GM21390 (cell line): Measurements from ENCODE around the gene FKBP1A.
"Not testable (repeated sequence)": the region's sequence is repeated elsewhere in the genome, so short reads cannot be mapped to it uniquely, and the experiment has no call there.

Source experiments
- ATAC-seq: cut with Tn5 transposase; IDR thresholded peaks from one replicate; pipeline ENCODE4 v1.9.1; 2021; ENCODE audit not compliant: unreplicated experiment

FKBP1A gene

DNA sequence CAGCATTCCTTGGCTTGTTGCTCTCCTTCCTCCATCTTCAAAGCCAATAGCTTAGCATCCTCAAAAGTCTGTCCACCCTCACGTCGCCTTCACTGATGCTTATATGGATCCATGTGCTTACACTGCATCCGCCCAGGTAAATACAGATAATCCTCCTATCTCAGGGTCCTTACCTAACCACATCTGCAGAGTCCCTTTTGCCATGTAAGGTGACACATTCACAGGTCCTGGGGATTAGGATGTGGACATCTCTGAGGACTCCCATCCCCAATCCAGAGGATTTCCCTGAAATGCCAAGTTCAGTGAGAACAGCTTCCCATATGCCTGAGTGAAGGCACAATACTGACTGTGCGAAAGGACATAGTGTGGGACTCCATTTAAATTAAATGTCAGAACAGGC, 25.4 kb downstream of the FKBP1A start:
- no peak for ATAC-seq

- no peak for ATAC-seq
Observed at GRCh38 chr20:1364106-1364505, 28.7 kb downstream of the FKBP1A start.

GRCh38 chr20:1363522-1363921, 29.3 kb downstream of the FKBP1A start:
- ATAC-seq: no peak

DNA sequence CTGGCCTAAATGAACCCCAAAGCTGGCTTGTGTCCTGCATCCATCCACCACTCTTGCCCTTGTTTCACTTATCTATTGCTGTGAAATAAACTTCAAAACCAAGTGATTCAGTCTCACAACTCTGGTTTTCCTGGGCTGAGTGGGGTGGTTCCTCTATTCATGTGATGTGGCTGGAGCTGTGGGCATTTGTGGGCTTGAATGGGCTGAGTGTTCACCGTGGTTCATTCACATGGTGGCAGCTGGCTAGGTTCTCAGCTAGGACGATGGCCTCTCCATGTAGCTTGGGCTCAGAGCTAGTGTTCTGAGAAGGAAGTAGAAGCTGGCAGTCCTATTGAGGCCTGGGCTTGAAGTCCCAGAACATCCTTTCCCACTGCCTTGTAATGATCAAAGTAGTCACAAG, 30.4 kb downstream of the FKBP1A start:
- no peak for ATAC-seq

DNA sequence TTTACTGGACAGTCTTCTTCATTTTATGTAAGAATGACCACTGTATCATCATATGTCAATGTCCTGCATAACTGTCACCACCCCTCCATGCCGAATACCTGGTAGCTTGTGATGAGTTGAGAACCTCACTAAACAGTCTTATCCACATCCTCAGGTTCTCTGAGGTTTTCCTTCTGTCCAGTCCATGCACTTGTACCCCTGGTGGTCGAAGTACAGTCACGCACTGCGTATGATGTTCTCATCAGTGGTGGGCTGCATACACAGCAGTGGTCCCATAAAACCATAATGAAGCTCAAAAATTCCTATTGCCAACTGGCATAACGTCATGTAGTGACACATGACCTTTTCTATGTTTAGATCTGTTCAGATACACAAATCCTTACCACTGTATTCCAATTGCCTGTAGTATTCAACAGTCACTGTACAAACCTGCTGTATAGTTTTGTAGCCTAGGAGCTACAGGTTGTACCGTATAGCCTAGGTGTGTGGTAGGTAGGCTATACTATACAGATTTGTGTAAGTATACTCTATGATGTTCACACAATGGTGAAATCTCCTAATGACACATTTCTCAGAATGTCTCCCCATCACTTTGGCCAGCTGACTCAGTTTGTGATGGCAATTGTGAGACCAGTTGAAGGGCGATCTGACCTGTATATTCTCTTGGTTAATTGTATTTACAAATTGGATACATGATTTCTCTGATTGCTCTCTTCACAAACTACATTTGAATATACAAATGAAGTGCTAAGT, 32.6 kb downstream of the FKBP1A start:
- no peak for ATAC-seq

GRCh38 chr20:1357921-1358671, 34.8 kb downstream of the FKBP1A start:
- no peak for ATAC-seq

DNA sequence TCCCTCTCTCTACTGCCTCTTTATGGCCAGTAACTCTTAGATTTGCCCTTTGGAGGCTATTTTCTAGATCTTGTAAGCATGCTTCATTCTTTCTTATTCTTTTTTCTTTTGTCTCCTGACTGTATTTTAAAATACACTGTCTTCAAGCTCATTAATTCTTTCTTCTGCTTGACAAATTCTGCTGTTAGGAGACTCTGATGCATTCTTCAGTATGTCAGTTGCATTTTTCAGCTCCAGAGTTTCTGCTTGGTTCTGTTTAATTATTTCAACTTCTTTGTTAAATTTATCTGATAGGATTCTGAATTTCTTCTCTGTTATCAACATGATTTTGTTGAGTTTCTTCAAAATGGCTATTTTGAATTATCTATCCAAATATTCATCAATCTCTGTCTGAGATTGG, 38.9 kb downstream of the FKBP1A start:
- no peak for ATAC-seq

DNA sequence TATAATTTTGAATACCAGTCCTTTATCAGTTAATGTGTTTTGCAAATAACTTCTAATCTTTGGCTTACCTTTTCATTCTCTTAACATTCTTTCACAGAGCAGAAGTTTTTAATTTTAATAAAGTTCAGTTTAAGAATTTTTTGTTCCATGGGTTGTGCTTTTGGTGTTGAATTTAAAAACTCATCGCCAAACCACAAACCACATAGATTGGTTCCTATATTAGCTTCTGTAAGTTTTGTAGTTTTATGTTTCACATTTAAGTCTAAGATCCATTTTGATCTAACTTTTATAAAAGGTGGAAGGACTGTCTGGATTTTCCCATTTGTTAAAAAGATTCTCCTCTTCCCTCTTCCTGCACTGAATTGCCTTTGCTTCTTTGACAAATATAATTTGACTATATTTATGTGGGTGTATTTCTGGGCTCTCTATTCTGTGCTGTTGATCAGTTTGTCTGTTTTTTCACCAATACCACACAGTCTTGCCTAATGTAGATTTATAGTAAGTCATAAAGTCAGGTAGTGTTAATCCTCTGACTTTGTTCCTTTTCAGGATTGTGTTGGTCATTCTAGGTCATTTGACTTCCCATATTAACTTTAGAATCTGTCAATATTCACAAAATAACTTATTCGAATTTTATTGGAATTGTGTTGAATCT, 46.4 kb downstream of the FKBP1A start:
- no peak for ATAC-seq

- ATAC-seq: no peak
Observed at GRCh38 chr20:1345756-1346093, 47.1 kb downstream of the FKBP1A start.

DNA sequence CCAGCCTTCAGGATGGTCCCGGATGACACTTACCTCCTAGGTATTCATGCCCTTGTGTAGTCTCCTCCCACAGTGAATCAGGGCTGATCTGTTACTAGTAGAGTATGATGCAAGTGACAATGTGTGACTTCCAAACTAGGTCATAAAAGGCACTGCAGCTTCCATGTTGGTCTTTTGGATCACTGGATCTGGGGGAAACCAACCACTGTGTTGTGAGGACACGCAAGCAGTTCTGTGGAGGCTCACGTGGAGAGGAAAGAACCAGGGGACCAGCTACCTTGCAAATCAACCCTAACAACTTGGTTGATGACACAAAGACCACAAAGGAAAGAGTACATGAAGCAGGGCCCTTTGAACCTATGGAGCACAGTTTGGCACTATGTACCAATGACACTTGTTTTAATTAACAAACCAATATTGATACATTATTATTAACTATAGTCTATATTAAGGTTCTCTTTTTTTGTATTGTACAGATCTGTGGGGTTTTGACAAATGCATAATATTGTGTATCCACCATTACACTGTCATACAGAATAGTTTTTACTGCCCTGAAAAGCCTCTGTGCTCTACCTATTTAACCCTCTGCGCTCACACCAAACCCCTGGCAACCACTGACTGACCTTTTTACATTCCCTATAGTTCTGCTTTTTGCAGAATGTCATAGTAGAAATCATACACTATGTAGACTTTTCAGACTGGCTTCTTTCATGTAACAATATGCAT, 47.7 kb downstream of the FKBP1A start:
- ATAC-seq: no peak

- ATAC-seq: not testable (repeated sequence)
Observed at GRCh38 chr20:1343446-1344124, 49.3 kb downstream of the FKBP1A start.

DNA sequence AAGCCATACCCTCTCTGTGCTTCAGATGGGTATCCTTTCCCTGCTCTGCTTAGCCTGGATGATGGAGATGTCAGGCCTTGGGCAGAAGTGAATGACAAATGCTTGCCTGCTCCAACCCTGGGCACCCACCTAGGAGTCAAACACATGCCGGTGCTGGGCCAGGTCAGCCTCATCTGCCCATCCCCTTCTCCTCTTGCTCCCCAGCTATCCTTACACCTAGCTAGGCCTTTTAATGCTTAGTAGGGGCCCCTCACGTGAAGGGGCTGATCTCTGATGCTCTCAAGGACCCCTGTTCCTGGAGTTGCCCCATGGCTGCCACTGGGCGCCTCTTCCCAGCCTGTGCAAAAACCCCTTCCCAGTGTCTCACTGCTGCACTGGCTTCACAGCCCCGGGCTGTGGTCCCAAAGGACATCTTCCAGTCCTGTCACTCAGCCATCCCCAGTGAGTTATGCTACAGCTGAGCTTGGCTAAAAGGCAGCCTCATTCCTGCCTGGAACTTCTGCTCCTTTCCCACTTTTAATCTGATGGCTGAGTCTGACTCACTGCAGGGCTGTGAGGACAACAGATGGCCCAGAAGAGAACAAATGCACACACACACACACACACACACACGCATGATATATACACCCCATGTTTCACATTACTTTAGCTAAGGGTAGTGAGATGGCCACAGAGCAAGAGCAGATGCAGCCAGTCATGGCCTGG, 51.1 kb downstream of the FKBP1A start:
- ATAC-seq: no peak

GRCh38 chr20:1338801-1339200, 54.1 kb downstream of the FKBP1A start:
- ATAC-seq: no peak

GRCh38 chr20:1338096-1338495, 54.8 kb downstream of the FKBP1A start:
- no peak for ATAC-seq

DNA sequence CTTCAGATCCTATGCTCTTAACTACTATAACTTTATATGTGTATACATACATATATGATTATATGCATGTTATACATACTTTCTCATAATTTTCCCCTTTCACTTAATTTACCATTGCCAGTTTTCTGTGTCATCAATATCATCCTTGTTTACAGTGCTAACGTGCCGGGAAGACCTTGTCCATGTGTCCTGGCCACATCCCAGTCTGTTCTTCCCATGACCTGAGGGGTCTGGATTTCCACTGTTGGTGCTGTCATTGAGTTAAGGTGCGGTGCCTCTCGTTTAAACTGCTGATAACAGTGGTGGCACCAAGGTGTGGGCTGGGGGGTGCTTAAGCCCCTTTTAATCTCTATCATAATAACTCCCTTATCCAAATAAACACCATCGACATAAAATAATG, 55.4 kb downstream of the FKBP1A start:
- ATAC-seq: no peak

GRCh38 chr20:1336699-1337367, 56.0 kb downstream of the FKBP1A start:
- no peak for ATAC-seq

- no peak for ATAC-seq
Observed at GRCh38 chr20:1335961-1336698, 56.7 kb downstream of the FKBP1A start.

- ATAC-seq: no peak
Observed at GRCh38 chr20:1334761-1335160, 58.1 kb downstream of the FKBP1A start.

DNA sequence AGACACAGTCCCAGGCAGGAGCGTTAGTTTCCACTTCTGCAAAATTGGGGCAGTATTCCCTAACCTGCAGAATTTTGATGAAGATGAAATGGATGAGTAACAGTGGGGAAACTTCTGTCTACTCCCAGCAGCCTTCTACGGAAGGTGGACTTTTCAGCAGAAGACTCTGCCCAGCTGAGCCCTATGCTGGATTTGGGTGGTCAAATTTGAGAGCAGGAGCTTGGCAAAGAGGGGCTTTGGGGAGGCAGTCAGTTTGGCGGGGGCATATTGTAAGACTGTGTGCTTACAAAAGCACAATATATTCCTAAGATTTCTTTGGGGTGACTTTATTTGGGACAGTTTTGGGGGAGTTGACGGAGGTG, 58.5 kb downstream of the FKBP1A start:
- ATAC-seq: no peak
